Peyer's patch (tissue), 4 donors: ENCODE data around the gene EDEM1.

ENCODE experiments used
- POLR2A ChIP-seq, 2 donors: fragments of 450-650 bp; IDR thresholded peaks; one replicate each; pipeline ENCODE4 v1.5.1; 2017; ENCODE audit warnings: antibody characterized with exemption in 2 of 2, mild to moderate bottlenecking in 2 of 2, moderate library complexity in 2 of 2
- TF ChIP-seq, protein P1 (sequence below), 6 experiments: fragments of 450-650 bp in 4 of 6; fragments of 200-600 bp in 2 of 6; sonication (generic) in 1 of 6; IDR thresholded peaks; one replicate each; pipeline ENCODE4 v1.5.1; 2017 to 2019; ENCODE audit warnings: antibody characterized with exemption in 6 of 6, mild to moderate bottlenecking in 3 of 6, moderate library complexity in 1 of 6

DNA sequence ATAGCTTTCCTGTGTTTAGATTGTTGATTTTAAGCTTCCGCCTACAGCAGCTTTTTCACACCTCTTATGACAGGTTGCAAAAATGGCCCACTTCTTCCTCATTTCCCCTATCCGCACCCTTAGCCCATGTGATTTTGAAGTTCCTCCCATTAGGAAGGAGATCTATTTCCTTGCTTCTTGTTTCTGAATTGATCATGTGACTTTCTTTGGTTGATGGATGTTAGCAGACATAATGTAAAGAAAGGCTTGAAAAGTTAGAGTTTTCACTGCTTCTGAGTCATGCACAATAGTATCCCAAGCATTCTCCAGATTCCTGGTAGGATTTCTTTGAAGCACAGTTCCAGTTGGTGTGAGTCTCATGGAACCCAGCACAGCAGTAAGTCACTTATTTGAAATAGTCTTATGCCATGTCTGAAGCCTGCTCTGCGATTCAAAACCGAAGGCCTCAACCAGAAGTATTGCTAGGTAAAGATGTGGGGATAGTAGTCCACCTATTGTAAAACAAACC lies 76.6 kb downstream of the EDEM1 start:
- TF ChIP-seq, protein P1, sequence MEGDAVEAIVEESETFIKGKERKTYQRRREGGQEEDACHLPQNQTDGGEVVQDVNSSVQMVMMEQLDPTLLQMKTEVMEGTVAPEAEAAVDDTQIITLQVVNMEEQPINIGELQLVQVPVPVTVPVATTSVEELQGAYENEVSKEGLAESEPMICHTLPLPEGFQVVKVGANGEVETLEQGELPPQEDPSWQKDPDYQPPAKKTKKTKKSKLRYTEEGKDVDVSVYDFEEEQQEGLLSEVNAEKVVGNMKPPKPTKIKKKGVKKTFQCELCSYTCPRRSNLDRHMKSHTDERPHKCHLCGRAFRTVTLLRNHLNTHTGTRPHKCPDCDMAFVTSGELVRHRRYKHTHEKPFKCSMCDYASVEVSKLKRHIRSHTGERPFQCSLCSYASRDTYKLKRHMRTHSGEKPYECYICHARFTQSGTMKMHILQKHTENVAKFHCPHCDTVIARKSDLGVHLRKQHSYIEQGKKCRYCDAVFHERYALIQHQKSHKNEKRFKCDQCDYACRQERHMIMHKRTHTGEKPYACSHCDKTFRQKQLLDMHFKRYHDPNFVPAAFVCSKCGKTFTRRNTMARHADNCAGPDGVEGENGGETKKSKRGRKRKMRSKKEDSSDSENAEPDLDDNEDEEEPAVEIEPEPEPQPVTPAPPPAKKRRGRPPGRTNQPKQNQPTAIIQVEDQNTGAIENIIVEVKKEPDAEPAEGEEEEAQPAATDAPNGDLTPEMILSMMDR (IDR thresholded peaks at IDR 0.05): no peak
- no peak for TF ChIP-seq POLR2A (IDR thresholded peaks at IDR 0.05)
